ENCODE data around the gene PTPN4. TPM values are rescaled to one million over a fixed set of nuclear protein-coding genes. Genes with fewer than 3 reads are reported as not detected.

PTPN4 gene
- total and polyA plus RNA-seq, 2 of the 13 experiments (the other 11 are each of a cell fraction or from before 2014, with no cell fraction given), result 20.3 to 34.6 TPM

DNA sequence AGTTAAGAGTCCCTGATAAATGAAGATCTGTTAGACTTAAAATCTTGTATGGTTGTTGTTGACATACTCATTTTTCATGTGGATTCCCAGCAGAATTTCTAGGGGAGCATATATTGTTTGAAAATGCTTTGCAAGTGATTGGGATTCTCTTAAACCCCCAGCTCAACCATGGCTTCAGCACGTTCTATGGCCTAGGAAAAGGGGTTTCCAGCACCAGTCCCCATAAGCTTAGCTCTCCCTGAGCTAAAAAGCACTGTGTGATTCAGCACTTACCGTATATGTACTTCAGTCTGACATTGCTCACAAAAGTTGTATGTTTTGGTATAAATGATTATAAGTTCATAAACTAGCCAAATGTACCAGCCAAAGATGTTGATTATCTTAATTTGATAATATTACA lies 173.1 kb downstream of the PTPN4 start:
- FAIRE-seq (no peak), DNase-seq (ENCODE audit: low spot score) (no peak), ATAC-seq (no peak)
- Histone ChIP-seq H3K4me1 (ENCODE audit: insufficient read depth, low read length) (no peaks in the 10 kb centered on the region), H3K79me2 (ENCODE audit: insufficient read depth, low read length) (no peaks in the 10 kb centered on the region), H3K4me2 (ENCODE audit: low read depth, low read length) (no peak overlapping the region), H3K4me3 (replicated peaks in 1 of 3; ENCODE audit: insufficient read depth in 1 of 3, low read depth in 2 of 3, low read length in 3 of 3) (no peak overlapping the region), H3K27me3 (ENCODE audit: control insufficient read depth in 1 of 2, insufficient read depth in 2 of 2, low read length in 2 of 2) (no peaks in the 10 kb centered on the region), H3K36me3 (replicated peaks in 1 of 2; ENCODE audit: control insufficient read depth in 1 of 2, insufficient read depth in 2 of 2, low read length in 2 of 2) (peaks cover 0 to 7% of the 10 kb centered on the region in 2 experiments; a peak in 2 of 5 replicates), H3K27ac (ENCODE audit: extremely low read length, insufficient read depth, low read length) (no peak overlapping the region), H3K9ac (ENCODE audit: insufficient read depth, low read depth, low read length) (no peak overlapping the region), H4K20me1 (ENCODE audit: insufficient read depth, low read length) (no peaks in the 10 kb centered on the region), H2AFZ (ENCODE audit: low read length) (no peak overlapping the region), H3K9me3 (ENCODE audit: low read length) (no peaks in the 10 kb centered on the region)
- in situ Hi-C loops (cut with HindIII; ENCODE audit: extremely low pct_ligation_motif_present, low pct_unique_long_range_greater_than_20kb), result no loop called here
- no TSS peak for BruUV-seq (replicated peaks)
- POLR2A ChIA-PET, result no interaction called here
- 100% methylated on average over 2 of the region's 2 CpGs for WGBS (ENCODE audit: low lambda C conversion rate)
- no peak for TF ChIP-seq GABPA (IDR thresholded peaks at IDR 0.05; ENCODE audit: low read depth, low read length)
- no peak for TF ChIP-seq GABPA (CRISPR knock-in tag; IDR thresholded peaks at IDR 0.05; ENCODE audit: low read depth)
- no peak for TF ChIP-seq PCBP1 (IDR thresholded peaks at IDR 0.05; ENCODE audit: borderline replicate concordance, low read depth, low read length)
- TF ChIP-seq, protein P1, sequence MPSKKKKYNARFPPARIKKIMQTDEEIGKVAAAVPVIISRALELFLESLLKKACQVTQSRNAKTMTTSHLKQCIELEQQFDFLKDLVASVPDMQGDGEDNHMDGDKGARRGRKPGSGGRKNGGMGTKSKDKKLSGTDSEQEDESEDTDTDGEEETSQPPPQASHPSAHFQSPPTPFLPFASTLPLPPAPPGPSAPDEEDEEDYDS (CRISPR knock-in tag; IDR thresholded peaks at IDR 0.05), result no peak
- TF ChIP-seq, protein P2, sequence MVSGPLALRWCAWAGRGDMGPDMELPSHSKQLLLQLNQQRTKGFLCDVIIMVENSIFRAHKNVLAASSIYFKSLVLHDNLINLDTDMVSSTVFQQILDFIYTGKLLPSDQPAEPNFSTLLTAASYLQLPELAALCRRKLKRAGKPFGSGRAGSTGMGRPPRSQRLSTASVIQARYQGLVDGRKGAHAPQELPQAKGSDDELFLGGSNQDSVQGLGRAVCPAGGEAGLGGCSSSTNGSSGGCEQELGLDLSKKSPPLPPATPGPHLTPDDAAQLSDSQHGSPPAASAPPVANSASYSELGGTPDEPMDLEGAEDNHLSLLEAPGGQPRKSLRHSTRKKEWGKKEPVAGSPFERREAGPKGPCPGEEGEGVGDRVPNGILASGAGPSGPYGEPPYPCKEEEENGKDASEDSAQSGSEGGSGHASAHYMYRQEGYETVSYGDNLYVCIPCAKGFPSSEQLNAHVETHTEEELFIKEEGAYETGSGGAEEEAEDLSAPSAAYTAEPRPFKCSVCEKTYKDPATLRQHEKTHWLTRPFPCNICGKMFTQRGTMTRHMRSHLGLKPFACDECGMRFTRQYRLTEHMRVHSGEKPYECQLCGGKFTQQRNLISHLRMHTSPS (CRISPR knock-in tag; IDR thresholded peaks at IDR 0.05; ENCODE audit: low read depth), result no peak
- no peak for TF ChIP-seq ETV5 (CRISPR knock-in tag; IDR thresholded peaks at IDR 0.05; ENCODE audit: borderline replicate concordance)
- TF ChIP-seq, protein P3, sequence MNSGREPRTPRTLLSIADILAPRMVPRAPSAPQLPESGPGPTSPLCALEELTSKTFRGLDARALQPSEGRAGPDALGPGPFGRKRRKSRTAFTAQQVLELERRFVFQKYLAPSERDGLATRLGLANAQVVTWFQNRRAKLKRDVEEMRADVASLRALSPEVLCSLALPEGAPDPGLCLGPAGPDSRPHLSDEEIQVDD (CRISPR knock-in tag; IDR thresholded peaks at IDR 0.05; ENCODE audit: borderline replicate concordance), result no peak
- no peak for TF ChIP-seq ZNF615 (CRISPR knock-in tag; IDR thresholded peaks at IDR 0.05; ENCODE audit: borderline replicate concordance)
- no peak for TF ChIP-seq ZNF782 (CRISPR knock-in tag; IDR thresholded peaks at IDR 0.05; ENCODE audit: borderline replicate concordance)
- no peak for TF ChIP-seq TARDBP (CRISPR knock-in tag; IDR thresholded peaks at IDR 0.05)
- TF ChIP-seq, protein P4, sequence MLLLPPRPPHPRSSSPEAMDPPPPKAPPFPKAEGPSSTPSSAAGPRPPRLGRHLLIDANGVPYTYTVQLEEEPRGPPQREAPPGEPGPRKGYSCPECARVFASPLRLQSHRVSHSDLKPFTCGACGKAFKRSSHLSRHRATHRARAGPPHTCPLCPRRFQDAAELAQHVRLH (CRISPR knock-in tag; IDR thresholded peaks at IDR 0.05; ENCODE audit: borderline replicate concordance, low read depth), result no peak
- intact Hi-C loops (cut with micrococcal nuclease; ENCODE audit: unreplicated experiment), result no loop called here
- CTCF ChIA-PET (ENCODE audit: low intra/inter-chr PET ratio, low total read pairs), result no interaction called here

Measured in HepG2 (cell line).